Mucosa of descending colon (tissue), 3 donors: ENCODE measurements around the gene GRIK5. TPM values are rescaled to one million over a fixed set of nuclear protein-coding genes. Genes with fewer than 3 reads are reported as not detected.

Source experiments
- ATAC-seq: fragments of 200-7000 bp; cut with Tn5 transposase; one replicate; pipeline ENCODE4 v1.9.1; 2020; ENCODE audit warnings: mild to moderate bottlenecking, moderate library complexity
- DNase-seq, 3 donors: peaks; one replicate each; pipeline ENCODE4 v3.0.0-alpha.2; 2020
- H3K36me3 ChIP-seq: fragments of 200-600 bp; one replicate; pipeline ENCODE4 v1.8.0; 2021; ENCODE audit warnings: low read depth, mild to moderate bottlenecking
- H3K4me1 ChIP-seq: fragments of 200-600 bp; one replicate; pipeline ENCODE4 v1.8.0; 2021; ENCODE audit warnings: low read depth, mild to moderate bottlenecking
- H3K4me3 ChIP-seq: fragments of 200-600 bp; one replicate; pipeline ENCODE4 v1.8.0; 2021; ENCODE audit warnings: mild to moderate bottlenecking
- H3K9me3 ChIP-seq: fragments of 200-600 bp; one replicate; pipeline ENCODE4 v1.8.0; 2021; ENCODE audit warnings: mild to moderate bottlenecking
- intact Hi-C, 2 donors: fragments of 100-400 bp; cut with DNase I in 1 of 2; cut with micrococcal nuclease in 1 of 2; formaldehyde crosslinking; loops; one replicate each; pipeline versions ENCODE4 v1.11.0 to v1.11.1; 2022; cut with DNase I, micrococcal nuclease
- total RNA-seq, 3 donors: library from RNA; stranded (reverse); fragmentation: NEBNext Ultra II Directional in 2 of 3; extraction: Animal tissue kit (Norgen Biotek cat#: 25700) in 2 of 3; gene quantifications; one replicate each; pipeline versions ENCODE4 v1.2.1 to v1.2.4, GENCODE V29; 2021 to 2023
- TF ChIP-seq, protein P1 (sequence below): fragments of 200-600 bp; IDR thresholded peaks from one replicate; pipeline ENCODE4 v1.8.0; 2022; ENCODE audit warnings: antibody characterized with exemption, mild to moderate bottlenecking
- donor health status: DM: no; HTN: no; CAD: no; lungs with moderate emphysema.
- donor health status: DM: no; HTN: no; CAD: no.
- donor health status: DM: no; HTN: yes; CAD: no.

The GRIK5 gene
- total RNA-seq, 3 donors from 2014 or later = 0.67 to 25.8 (median 2.0) TPM

DNA sequence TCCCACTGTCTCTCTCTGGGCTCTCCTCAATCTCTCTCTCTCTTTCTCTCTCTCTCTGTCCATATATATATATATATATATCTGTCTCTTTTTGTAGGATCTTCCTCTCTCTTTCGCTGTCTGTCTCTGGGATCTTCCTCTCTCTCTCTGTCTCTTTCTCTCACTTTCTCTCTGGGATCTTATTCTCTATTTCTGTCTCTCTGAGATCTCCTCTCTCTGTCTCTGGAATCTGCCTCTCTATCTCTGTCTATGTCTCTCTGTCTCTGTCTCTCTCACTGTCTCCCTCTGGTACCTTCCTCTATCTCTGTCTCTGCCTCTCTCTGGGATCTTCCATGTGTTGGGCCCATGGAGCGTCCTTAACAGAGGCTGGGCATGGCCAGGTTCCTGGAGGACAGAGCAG lies 79.4 kb downstream of the GRIK5 start:
- peaks cover 6% of the 10 kb centered on the region for H3K4me1 ChIP-seq
- no peaks in the 10 kb centered on the region for H3K9me3 ChIP-seq
- no peaks in the 10 kb centered on the region for H3K36me3 ChIP-seq
- H3K4me3 ChIP-seq = no peak overlapping the region
- intact Hi-C loops = no loop called here
- DNase-seq = no peak
- TF ChIP-seq, protein P1, sequence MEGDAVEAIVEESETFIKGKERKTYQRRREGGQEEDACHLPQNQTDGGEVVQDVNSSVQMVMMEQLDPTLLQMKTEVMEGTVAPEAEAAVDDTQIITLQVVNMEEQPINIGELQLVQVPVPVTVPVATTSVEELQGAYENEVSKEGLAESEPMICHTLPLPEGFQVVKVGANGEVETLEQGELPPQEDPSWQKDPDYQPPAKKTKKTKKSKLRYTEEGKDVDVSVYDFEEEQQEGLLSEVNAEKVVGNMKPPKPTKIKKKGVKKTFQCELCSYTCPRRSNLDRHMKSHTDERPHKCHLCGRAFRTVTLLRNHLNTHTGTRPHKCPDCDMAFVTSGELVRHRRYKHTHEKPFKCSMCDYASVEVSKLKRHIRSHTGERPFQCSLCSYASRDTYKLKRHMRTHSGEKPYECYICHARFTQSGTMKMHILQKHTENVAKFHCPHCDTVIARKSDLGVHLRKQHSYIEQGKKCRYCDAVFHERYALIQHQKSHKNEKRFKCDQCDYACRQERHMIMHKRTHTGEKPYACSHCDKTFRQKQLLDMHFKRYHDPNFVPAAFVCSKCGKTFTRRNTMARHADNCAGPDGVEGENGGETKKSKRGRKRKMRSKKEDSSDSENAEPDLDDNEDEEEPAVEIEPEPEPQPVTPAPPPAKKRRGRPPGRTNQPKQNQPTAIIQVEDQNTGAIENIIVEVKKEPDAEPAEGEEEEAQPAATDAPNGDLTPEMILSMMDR = no peak
- no peak for ATAC-seq

DNA sequence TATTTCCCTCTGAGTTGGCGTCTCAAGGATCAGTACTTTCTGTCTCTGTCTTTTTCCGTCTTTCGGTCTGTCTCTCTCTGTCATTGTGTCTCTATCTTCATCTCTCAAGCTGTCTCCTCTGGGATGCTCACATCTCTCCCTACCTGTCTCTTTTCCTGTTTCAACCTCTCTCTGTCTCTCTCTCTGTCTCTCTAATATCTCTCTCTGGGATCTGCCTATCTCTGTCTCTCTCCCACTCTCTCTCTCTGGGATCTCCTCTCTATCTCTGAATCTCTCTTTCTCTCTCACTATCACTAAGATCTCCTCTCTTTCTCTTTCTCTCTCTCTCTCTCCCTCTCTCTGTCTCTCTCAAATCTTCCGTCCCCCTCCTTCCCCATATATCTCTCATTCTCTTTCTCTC lies 80.0 kb downstream of the GRIK5 start:
- Histone ChIP-seq H3K36me3 (no peaks in the 10 kb centered on the region), H3K4me1 (peaks cover 6% of the 10 kb centered on the region), H3K4me3 (no peak overlapping the region), H3K9me3 (no peaks in the 10 kb centered on the region)
- TF ChIP-seq, protein P1 = no peak
- DNase-seq = no peak
- no peak for ATAC-seq
- intact Hi-C loops = no loop called here

DNA sequence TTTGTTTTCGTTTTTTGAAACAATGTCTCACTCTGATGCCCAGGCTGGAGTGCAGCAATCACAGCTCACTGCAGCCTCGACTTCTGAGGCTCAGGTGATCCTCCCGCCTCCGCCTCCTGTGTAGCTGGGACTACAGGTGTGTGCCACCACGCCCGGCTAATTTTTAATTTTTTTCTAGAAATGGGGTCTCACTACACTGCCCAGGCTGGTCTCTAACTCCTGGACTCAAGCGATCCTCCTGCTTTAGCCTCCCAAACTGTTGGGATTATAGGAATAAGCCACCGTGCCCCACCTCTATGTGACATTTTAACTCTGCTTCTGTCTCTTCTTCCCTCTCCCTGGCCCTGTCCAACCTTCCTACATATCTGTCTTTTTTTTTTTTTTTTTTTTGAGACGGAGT lies 81.1 kb downstream of the GRIK5 start:
- Histone ChIP-seq H3K4me3 (no peak overlapping the region), H3K4me1 (peaks cover 5% of the 10 kb centered on the region), H3K36me3 (no peaks in the 10 kb centered on the region), H3K9me3 (no peaks in the 10 kb centered on the region)
- ATAC-seq (no peak), DNase-seq (no peak)
- TF ChIP-seq, protein P1 = no peak
- intact Hi-C loops = no loop called here

DNA sequence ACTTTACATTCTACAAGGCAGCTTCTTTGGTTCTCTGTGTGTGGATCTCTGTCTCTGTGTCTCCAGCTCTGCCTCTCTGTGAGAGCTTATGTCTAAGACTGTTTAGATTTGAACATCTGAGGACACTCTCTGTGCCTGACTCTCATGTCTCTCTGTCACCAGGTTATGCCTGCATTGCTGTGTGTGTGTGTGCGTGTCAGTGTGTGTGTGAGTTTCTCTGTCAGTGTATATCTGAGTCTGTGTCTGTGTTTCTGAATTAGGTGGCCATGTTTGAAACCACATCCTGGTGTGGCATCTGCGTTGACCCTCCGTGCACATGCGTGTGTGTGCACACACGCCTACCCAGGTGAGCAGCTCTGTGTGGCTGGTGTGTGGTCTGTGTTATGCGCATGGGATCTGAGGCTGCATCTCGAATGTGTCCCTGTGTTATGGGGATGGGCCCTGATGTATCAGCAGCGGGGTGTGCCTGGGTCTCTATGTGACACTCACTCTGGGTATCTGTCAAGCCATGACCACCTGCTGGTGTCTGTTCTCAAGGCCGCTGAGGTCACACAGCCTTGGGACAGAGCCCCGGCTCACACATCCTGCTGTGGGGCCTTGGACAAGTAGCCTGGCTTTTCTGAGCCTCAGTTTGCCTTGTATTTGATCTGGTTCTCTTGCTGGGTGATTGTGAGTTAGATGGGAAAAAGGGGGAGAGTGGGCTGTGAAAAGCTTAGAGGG lies 82.7 kb downstream of the GRIK5 start:
- TF ChIP-seq, protein P1 = no peak
- no peak overlapping the region for H3K4me3 ChIP-seq
- no peak for DNase-seq

DNA sequence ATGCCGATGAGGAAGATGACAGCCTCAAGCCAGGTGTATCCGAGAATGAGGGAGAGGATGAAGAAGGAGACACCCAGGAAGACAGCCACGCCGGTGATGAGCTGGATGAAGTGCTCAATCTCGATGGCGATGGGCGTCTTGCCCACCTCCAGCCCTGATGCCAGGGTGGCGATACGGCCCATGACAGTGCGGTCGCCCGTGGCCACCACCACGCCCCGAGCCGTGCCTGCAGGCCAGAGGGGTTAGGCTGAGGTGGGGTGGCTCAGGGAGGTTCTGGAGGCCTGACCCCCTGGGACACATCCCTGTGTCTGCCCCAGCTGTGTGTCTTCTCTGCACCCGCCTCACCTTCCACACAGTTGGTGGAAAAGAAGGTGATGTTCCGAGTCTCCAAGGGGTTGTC lies 85.0 kb downstream of the GRIK5 start:
- DNase-seq = no peak
- intact Hi-C loops = no loop called here
- no peak for ATAC-seq
- no peaks in the 10 kb centered on the region for H3K9me3 ChIP-seq
- H3K4me3 ChIP-seq = no peak overlapping the region
- TF ChIP-seq, protein P1 = no peak
- H3K4me1 ChIP-seq = no peaks in the 10 kb centered on the region
- no peaks in the 10 kb centered on the region for H3K36me3 ChIP-seq

More for the DNA sequence above, 82.7 kb downstream of the GRIK5 start:
- Histone ChIP-seq H3K9me3 (no peaks in the 10 kb centered on the region), H3K4me1 (no peaks in the 10 kb centered on the region), H3K36me3 (no peaks in the 10 kb centered on the region)
- ATAC-seq = no peak
- intact Hi-C loops = no loop called here

DNA sequence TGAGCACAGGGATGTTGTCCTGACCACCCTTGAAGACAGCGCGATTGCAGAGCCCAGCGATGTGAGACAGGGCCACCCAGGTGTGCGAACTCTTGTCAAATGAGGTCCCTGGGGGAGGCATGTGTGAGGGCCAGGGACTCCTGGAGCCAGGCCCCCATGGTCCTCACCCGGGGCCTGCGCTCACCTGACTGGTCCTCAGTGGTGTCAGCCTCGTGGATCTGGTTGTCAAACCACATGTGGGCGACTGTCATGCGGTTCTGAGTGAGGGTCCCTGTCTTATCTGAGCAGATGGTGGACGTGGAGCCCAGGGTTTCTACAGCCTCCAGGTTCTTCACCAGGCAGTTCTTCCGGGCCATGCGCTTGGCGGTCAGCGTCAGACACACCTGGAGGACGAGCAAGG lies 88.3 kb downstream of the GRIK5 start:
- no peak for ATAC-seq
- intact Hi-C loops = no loop called here
- Histone ChIP-seq H3K36me3 (no peaks in the 10 kb centered on the region), H3K4me3 (no peak overlapping the region), H3K9me3 (no peaks in the 10 kb centered on the region), H3K4me1 (no peaks in the 10 kb centered on the region)
- TF ChIP-seq, protein P1 = no peak
- DNase-seq = no peak
